ENCODE measurements around the gene APBA3. TPM values are rescaled to one million over a fixed set of nuclear protein-coding genes. Genes with fewer than 3 reads are reported as not detected.

The APBA3 gene
- total and polyA plus RNA-seq, 9 of the 15 experiments (the other 6 are each of a cell fraction or from before 2014, with no cell fraction given) = 0.10 to 29.5 (median 11.5) TPM

DNA sequence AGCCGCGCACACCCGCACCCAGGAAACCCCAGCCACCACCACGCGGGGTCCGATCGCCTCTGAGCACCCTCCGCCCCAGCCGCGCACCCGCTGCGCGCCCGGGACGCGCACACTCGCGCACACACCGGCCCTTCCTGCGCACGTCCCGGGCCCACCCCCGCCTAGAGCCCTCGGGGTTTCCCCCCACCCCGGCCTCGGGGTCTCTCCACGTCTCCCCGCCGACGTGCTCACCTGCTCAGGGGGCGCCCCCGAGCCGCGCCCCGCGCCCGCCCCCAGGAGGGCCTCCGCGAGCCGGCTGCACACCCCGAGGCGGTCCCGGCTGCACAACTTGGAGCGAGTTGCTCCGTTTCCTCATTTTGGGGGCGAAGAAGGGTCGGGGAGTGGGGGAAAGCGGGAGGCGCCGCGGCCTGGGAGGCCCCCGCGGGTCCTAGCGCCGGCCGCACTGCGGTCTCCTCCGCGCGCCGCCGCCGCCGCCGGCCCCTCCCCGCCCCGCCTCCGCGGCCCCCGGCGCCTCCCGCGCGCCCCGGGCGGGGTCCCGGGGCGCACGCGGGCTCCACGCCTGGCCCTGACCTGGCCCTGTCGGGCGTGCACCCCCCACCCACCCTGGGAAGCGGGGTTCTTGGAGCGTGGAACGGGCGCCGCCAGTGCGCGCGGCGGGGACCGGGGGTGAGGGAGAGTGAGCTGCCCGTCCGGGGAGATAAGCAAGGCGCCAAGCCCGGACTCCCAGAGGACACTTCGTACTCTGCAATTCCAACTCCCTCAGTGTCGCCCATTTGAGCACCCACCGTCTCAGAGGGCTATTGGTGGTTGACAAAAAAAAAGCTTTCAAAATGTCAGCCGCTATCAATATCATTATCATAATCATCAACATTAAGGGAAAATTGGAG is 24.7 kb upstream of the APBA3 start, which contains the start of gene MATK (continued):
- no peak for TF ChIP-seq NELFE (IDR thresholded peaks at IDR 0.05; ENCODE audit: insufficient read depth, insufficient read length)
- peak; percentile 84 for TF ChIP-seq ADNP (tag; IDR thresholded peaks at IDR 0.05)
- peak; percentile 93 for TF ChIP-seq RBM25 (IDR thresholded peaks at IDR 0.05; ENCODE audit: low read depth, low read length, severe bottlenecking)
- TF ChIP-seq ZNF121 (CRISPR knock-in tag; conservative IDR thresholded peaks at IDR 0.05) = no peak
- TF ChIP-seq KDM1A (IDR thresholded peaks at IDR 0.05) = peak in 1 of 2 experiments; percentile 54; a peak in 3 of 4 replicates
- peak in 1 of 2 experiments; percentile 51; a peak in 1 of 3 replicates for TF ChIP-seq CBX3 (IDR thresholded peaks at IDR 0.05; ENCODE audit: borderline replicate concordance in 1 of 2, low read length in 2 of 2)
- TF ChIP-seq, protein P1, sequence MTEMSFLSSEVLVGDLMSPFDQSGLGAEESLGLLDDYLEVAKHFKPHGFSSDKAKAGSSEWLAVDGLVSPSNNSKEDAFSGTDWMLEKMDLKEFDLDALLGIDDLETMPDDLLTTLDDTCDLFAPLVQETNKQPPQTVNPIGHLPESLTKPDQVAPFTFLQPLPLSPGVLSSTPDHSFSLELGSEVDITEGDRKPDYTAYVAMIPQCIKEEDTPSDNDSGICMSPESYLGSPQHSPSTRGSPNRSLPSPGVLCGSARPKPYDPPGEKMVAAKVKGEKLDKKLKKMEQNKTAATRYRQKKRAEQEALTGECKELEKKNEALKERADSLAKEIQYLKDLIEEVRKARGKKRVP (CRISPR knock-in tag; IDR thresholded peaks at IDR 0.05) = no peak
- peak; percentile 30; the same call in 1 of the 2 replicates for TF ChIP-seq DPF2 (IDR thresholded peaks at IDR 0.05)
- peak; percentile 20 to 32; a peak in 3 of 4 replicates for TF ChIP-seq NRF1 (conservative IDR thresholded peaks at IDR 0.05 in 1 of 2, IDR thresholded peaks at IDR 0.05 in 1 of 2)
- no peak for TF ChIP-seq NCOA2 (IDR thresholded peaks at IDR 0.05; ENCODE audit: partially characterized antibody in 2 of 2)
- peak in 1 of 2 experiments; percentile 51; a peak in 1 of 4 replicates for TF ChIP-seq ZNF639 (CRISPR knock-in tag; conservative IDR thresholded peaks at IDR 0.05 in 1 of 2, IDR thresholded peaks at IDR 0.05 in 1 of 2)
- no peak for TF ChIP-seq ERF (CRISPR knock-in tag; IDR thresholded peaks at IDR 0.05)
- peak; percentile 78 for TF ChIP-seq PCBP1 (IDR thresholded peaks at IDR 0.05; ENCODE audit: low read depth, low read length, poor library complexity, severe bottlenecking)
- TF ChIP-seq GMEB1 (CRISPR knock-in tag; IDR thresholded peaks at IDR 0.05) = no peak
- no peak for TF ChIP-seq MYBL2 (IDR thresholded peaks at IDR 0.05; ENCODE audit: low read depth)
- no peak for TF ChIP-seq MYBL2 (CRISPR knock-in tag; IDR thresholded peaks at IDR 0.05; ENCODE audit: borderline replicate concordance)
- TF ChIP-seq ZFX (CRISPR knock-in tag; IDR thresholded peaks at IDR 0.05) = peak; percentile 50; the same call in 1 of the 2 replicates
- no peak for TF ChIP-seq ZNF282 (CRISPR knock-in tag; IDR thresholded peaks at IDR 0.05)
- peak; percentile 88 for TF ChIP-seq VEZF1 (CRISPR knock-in tag; IDR thresholded peaks at IDR 0.05)
- TF ChIP-seq HDAC2 (IDR thresholded peaks at IDR 0.05) = peak; percentile 48; the same call in 1 of the 2 replicates
- TF ChIP-seq POLR2G (IDR thresholded peaks at IDR 0.05; ENCODE audit: low read depth, low read length) = peak; percentile 74
- TF ChIP-seq ZFP36 (IDR thresholded peaks at IDR 0.05; ENCODE audit: low read depth, low read length, partially characterized antibody) = peak; percentile 74
